Measurements from ENCODE around the gene ZNF717. TPM values are rescaled to one million over a fixed set of nuclear protein-coding genes. Genes with fewer than 3 reads are reported as not detected.
"Not testable (repeated sequence)": the region's sequence is repeated elsewhere in the genome, so short reads cannot be mapped to it uniquely, and the experiment has no call there.

ZNF717 gene
- polyA plus RNA-seq (2011; rRNA removed) (7.0 and 10.5 TPM in 2 replicates), polyA minus RNA-seq (2011; rRNA and poly(A)+ RNA removed) (11.0 and 13.4 TPM in 2 replicates)

DNA sequence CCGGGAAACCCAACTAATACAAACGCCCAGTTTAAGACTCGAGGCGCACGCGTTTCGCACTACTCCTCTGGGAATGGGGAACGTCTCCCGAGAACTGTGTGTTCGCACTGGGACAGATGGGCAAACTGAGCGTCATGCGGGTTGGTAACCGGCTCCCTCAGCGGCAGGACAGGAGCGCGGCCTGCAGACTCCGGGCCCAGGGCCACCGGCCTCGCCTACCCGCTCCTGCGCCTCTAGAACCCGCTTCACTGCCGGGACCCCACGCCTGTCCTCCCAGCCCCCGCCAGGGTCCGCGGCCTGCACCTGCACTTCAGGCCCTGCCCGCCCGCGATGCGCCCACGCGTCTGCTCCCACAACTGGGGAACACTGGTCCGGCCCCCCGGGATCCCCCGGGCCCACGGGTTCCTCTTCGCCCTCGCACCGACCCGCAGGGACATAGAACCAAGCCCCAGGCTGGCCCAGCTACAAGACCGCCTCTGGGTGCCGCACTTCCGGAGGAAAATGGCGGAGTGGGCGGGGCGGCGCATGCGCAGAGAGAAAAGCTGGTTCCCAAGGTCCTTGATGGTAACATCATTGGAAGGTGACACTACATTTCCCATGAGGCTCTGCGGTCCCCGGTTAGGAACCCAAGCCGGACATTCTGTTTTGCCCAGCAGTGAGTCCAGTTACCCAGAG is at the start of gene ZNF717:
TSS of gene ZNF717 (minus strand) at position 469 of the 675 bp plus-strand sequence. CDS start 2,187 bp downstream, outside the sequence.
- H3K27me3 ChIP-seq (ENCODE audit: control insufficient read depth, insufficient read depth, low read length); POLR2A ChIA-PET; CTCF ChIA-PET; H3K36me3 ChIP-seq (ENCODE audit: control insufficient read depth, insufficient read depth, low read length): not testable (repeated sequence)
- DNase-seq (ENCODE audit: low read depth): peak; percentile 47
- peak within 1 kb of the TSS; percentile 68 for H3K4me3 ChIP-seq (ENCODE audit: low read depth, low read length)

GRCh38 chr3:75831076-75831475 is 45.7 kb upstream of the ZNF717 start:
- DNase-seq (ENCODE audit: low read depth); H3K27me3 ChIP-seq (ENCODE audit: control insufficient read depth, insufficient read depth, low read length); H3K36me3 ChIP-seq (ENCODE audit: control insufficient read depth, insufficient read depth, low read length); POLR2A ChIA-PET; H3K4me3 ChIP-seq (ENCODE audit: low read depth, low read length); CTCF ChIA-PET: not testable (repeated sequence)

GRCh38 chr3:75818019-75818418 is 32.7 kb upstream of the ZNF717 start:
- CTCF ChIA-PET; H3K4me3 ChIP-seq (ENCODE audit: low read depth, low read length); H3K36me3 ChIP-seq (ENCODE audit: control insufficient read depth, insufficient read depth, low read length); DNase-seq (ENCODE audit: low read depth); H3K27me3 ChIP-seq (ENCODE audit: control insufficient read depth, insufficient read depth, low read length); POLR2A ChIA-PET: not testable (repeated sequence)

- H3K27me3 ChIP-seq (ENCODE audit: control insufficient read depth, insufficient read depth, low read length); H3K36me3 ChIP-seq (ENCODE audit: control insufficient read depth, insufficient read depth, low read length); H3K4me3 ChIP-seq (ENCODE audit: low read depth, low read length); POLR2A ChIA-PET: not testable (repeated sequence)
- CTCF ChIA-PET: interaction anchor here (0.7 kb wide), 1 partner anchor 14 kb away, joined by 3 read pairs; no protein-coding TSS in a partner anchor
- DNase-seq (ENCODE audit: low read depth): peak; percentile 0
Observed at GRCh38 chr3:75816287-75817180, 31.2 kb upstream of the ZNF717 start.

- H3K36me3 ChIP-seq (ENCODE audit: control insufficient read depth, insufficient read depth, low read length): no peaks in the 10 kb centered on the region
- no peak for DNase-seq (ENCODE audit: low read depth)
- H3K4me3 ChIP-seq (ENCODE audit: low read depth, low read length): no peak overlapping the region
- TF ChIP-seq, protein P1, sequence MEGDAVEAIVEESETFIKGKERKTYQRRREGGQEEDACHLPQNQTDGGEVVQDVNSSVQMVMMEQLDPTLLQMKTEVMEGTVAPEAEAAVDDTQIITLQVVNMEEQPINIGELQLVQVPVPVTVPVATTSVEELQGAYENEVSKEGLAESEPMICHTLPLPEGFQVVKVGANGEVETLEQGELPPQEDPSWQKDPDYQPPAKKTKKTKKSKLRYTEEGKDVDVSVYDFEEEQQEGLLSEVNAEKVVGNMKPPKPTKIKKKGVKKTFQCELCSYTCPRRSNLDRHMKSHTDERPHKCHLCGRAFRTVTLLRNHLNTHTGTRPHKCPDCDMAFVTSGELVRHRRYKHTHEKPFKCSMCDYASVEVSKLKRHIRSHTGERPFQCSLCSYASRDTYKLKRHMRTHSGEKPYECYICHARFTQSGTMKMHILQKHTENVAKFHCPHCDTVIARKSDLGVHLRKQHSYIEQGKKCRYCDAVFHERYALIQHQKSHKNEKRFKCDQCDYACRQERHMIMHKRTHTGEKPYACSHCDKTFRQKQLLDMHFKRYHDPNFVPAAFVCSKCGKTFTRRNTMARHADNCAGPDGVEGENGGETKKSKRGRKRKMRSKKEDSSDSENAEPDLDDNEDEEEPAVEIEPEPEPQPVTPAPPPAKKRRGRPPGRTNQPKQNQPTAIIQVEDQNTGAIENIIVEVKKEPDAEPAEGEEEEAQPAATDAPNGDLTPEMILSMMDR (IDR thresholded peaks at IDR 0.05; ENCODE audit: insufficient read depth, low read depth, low read length): no peak
- ChIA-PET POLR2A (no interaction called here), CTCF (no interaction called here)
- H3K27me3 ChIP-seq (ENCODE audit: control insufficient read depth, insufficient read depth, low read length): no peaks in the 10 kb centered on the region
Observed at GRCh38 chr3:75814797-75815196, 29.4 kb upstream of the ZNF717 start.

- Histone ChIP-seq H3K4me3 (ENCODE audit: low read depth, low read length) (no peak overlapping the region), H3K27me3 (ENCODE audit: control insufficient read depth, insufficient read depth, low read length) (no peaks in the 10 kb centered on the region), H3K36me3 (ENCODE audit: control insufficient read depth, insufficient read depth, low read length) (peaks cover 5% of the 10 kb centered on the region; the same call in 1 of the 2 replicates)
- TF ChIP-seq, protein P1 (IDR thresholded peaks at IDR 0.05; ENCODE audit: insufficient read depth, low read depth, low read length): no peak
- ChIA-PET CTCF (no interaction called here), POLR2A (no interaction called here)
- DNase-seq (ENCODE audit: low read depth): no peak
Observed at GRCh38 chr3:75782506-75782905, 2.8 kb downstream of the ZNF717 start.

DNA sequence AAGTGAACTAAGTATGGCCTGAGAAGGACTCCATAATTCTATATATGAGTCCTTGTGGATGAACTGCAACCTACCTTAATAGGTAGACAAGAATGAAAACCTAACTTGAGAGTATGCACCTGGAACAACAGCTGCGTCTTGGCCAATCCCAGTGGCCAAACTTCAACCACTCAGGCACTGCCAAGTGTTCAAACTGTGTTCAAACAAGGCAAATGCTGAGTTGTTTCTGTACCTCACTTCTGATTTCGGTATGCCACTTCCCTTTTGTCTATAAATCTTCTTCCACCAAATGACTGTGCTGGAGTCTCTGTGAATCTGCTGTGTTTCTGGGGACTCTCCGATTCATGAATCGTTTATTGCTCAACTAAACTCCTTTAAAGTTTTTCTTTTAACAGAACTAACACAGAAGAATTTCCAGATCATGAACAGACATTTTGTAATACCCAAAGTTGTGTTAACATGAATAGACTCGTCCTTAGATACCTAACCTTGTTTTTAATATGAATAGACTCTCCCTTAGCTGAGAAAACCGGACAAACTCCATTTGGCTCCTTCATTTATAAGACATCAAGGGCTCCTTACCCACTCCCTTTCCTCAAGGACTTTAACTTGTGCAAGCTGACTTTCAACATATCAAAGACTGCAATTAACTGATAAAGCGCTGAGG is 4.1 kb downstream of the ZNF717 start:
- POLR2A ChIA-PET: no interaction called here
- TF ChIP-seq, protein P1 (IDR thresholded peaks at IDR 0.05; ENCODE audit: insufficient read depth, low read depth, low read length): no peak
- DNase-seq (ENCODE audit: low read depth): no peak

DNA sequence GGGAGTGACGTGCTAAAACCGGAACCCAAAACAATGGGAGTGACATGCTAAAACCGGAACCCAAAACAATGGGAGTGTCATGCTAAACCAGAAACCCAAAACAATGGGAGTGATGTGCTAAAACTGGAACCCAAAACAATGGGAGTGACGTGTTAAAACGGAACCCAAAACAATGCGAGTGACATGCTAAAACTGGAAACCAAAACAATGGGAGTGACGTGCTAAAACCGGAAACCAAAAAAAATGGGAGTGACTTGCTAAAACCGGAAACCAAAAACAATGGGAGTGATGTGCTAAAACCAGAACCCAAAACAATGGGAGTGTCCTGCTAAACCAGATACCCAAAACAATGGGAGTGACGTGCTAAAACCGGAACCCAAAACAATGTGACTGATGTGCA is 7.6 kb downstream of the ZNF717 start:
- DNase-seq (ENCODE audit: low read depth); POLR2A ChIA-PET; H3K4me3 ChIP-seq (ENCODE audit: low read depth, low read length); H3K27me3 ChIP-seq (ENCODE audit: control insufficient read depth, insufficient read depth, low read length); H3K36me3 ChIP-seq (ENCODE audit: control insufficient read depth, insufficient read depth, low read length); CTCF ChIA-PET: not testable (repeated sequence)

More for the DNA sequence above, 4.1 kb downstream of the ZNF717 start:
- CTCF ChIA-PET: no interaction called here
- Histone ChIP-seq H3K4me3 (ENCODE audit: low read depth, low read length) (no peak overlapping the region), H3K36me3 (ENCODE audit: control insufficient read depth, insufficient read depth, low read length) (peaks cover 5% of the 10 kb centered on the region; the same call in 1 of the 2 replicates), H3K27me3 (ENCODE audit: control insufficient read depth, insufficient read depth, low read length) (no peaks in the 10 kb centered on the region)

DNA sequence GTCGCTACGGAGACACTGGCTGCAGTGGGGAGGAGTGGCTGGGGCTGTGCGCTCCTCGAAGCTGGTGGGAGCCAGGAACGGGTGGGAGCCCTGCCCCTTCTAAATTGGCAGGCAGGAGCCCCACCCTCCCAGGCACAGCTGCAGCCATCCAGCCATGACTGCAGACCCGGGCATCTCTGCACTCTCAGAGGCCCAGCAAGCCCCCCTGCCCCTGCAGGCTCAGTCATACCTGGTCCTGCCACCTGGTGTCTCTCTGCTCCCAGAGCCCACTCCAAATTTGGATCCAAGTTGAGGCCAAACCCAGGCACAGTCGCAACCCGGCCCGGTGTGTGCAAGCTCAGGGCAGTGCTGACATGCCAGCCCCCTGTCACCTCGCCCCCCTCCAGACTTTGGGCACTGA is 13.7 kb downstream of the ZNF717 start:
- H3K36me3 ChIP-seq (ENCODE audit: control insufficient read depth, insufficient read depth, low read length); CTCF ChIA-PET; POLR2A ChIA-PET; H3K27me3 ChIP-seq (ENCODE audit: control insufficient read depth, insufficient read depth, low read length); DNase-seq (ENCODE audit: low read depth); H3K4me3 ChIP-seq (ENCODE audit: low read depth, low read length): not testable (repeated sequence)

Data from BJ (cell line).